ENCODE data around the gene ATP11C.

Gene ATP11C

GRCh38 chrX:139902559-139902958 lies 30.3 kb downstream of the ATP11C start:
- no peak for TF ChIP-seq FOXP2 (optimal IDR thresholded peaks at IDR 0.05; ENCODE audit: borderline replicate concordance, extremely low read depth, extremely low read length, insufficient read depth)
- no peak for TF ChIP-seq REST (IDR thresholded peaks at IDR 0.05; ENCODE audit: insufficient read depth in 1 of 2, low read depth in 2 of 2, low read length in 2 of 2)
- no peak for TF ChIP-seq SIN3A (IDR thresholded peaks at IDR 0.05; ENCODE audit: borderline replicate concordance, insufficient read depth, low read length)
- TF ChIP-seq TAF1 (IDR thresholded peaks at IDR 0.05; ENCODE audit: borderline replicate concordance, insufficient read depth, low read length): no peak

DNA sequence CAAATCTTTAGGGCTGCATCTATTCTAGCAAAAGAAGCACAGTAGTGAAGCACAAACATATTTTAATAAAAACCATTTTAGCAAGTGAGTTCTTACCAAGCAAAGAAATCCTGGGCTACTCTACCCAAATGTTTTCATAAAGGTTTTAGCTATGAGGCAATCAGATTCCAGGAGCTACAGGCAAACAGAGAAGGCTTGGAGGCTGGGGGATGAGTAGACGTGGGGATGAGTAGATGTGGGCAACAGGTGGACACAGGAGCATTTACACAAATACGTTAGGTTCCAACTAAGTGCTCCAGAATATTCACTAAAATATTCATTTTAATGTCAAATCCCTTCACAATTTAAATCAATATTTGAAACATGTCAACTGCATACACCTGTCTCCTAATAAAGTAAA lies 34.5 kb downstream of the ATP11C start:
- TF ChIP-seq SIN3A (IDR thresholded peaks at IDR 0.05; ENCODE audit: borderline replicate concordance, insufficient read depth, low read length): no peak
- no peak for TF ChIP-seq FOXP2 (optimal IDR thresholded peaks at IDR 0.05; ENCODE audit: borderline replicate concordance, extremely low read depth, extremely low read length, insufficient read depth)
- no peak for TF ChIP-seq POLR2AphosphoS5 (IDR thresholded peaks at IDR 0.05; ENCODE audit: low read depth, low read length)
- no peak for TF ChIP-seq TAF1 (IDR thresholded peaks at IDR 0.05; ENCODE audit: borderline replicate concordance, insufficient read depth, low read length)
- no peak for TF ChIP-seq REST (IDR thresholded peaks at IDR 0.05; ENCODE audit: insufficient read depth in 1 of 2, low read depth in 2 of 2, low read length in 2 of 2)

GRCh38 chrX:139892512-139892911 lies 40.3 kb downstream of the ATP11C start:
- TF ChIP-seq SIN3A (IDR thresholded peaks at IDR 0.05; ENCODE audit: borderline replicate concordance, insufficient read depth, low read length): no peak
- TF ChIP-seq FOXP2 (optimal IDR thresholded peaks at IDR 0.05; ENCODE audit: borderline replicate concordance, extremely low read depth, extremely low read length, insufficient read depth): no peak
- no peak for TF ChIP-seq REST (IDR thresholded peaks at IDR 0.05; ENCODE audit: insufficient read depth in 1 of 2, low read depth in 2 of 2, low read length in 2 of 2)
- no peak for TF ChIP-seq POLR2AphosphoS5 (IDR thresholded peaks at IDR 0.05; ENCODE audit: low read depth, low read length)
- no peak for TF ChIP-seq TAF1 (IDR thresholded peaks at IDR 0.05; ENCODE audit: borderline replicate concordance, insufficient read depth, low read length)

GRCh38 chrX:139890991-139891700 lies 41.7 kb downstream of the ATP11C start:
- TF ChIP-seq POLR2AphosphoS5 (IDR thresholded peaks at IDR 0.05; ENCODE audit: low read depth, low read length) (no peak), TAF1 (IDR thresholded peaks at IDR 0.05; ENCODE audit: borderline replicate concordance, insufficient read depth, low read length) (no peak), REST (IDR thresholded peaks at IDR 0.05; ENCODE audit: insufficient read depth in 1 of 2, low read depth in 2 of 2, low read length in 2 of 2) (no peak), SIN3A (IDR thresholded peaks at IDR 0.05; ENCODE audit: borderline replicate concordance, insufficient read depth, low read length) (no peak), FOXP2 (optimal IDR thresholded peaks at IDR 0.05; ENCODE audit: borderline replicate concordance, extremely low read depth, extremely low read length, insufficient read depth) (no peak)
